MM.1S (cell line): ENCODE measurements around the gene GTPBP6.
A peak's percentile ranks its signal among the peaks of the same experiment; 100 is the strongest.
"Not testable (repeated sequence)": the region's sequence is repeated elsewhere in the genome, so short reads cannot be mapped to it uniquely, and the experiment has no call there.

Experiments used
- DNase-seq: peaks from one replicate; pipeline ENCODE4 v3.0.0-alpha.2; 2015
- H2AFZ ChIP-seq: fragments of 300-600 bp; sonication (generic); 2 replicates; pipeline ENCODE4 v1.6.0; 2016; ENCODE audit warnings: antibody characterized with exemption, low read length
- H3F3A ChIP-seq: fragments of 300-600 bp; sonication (generic); 2 replicates; pipeline ENCODE4 v1.6.1; 2016; ENCODE audit warnings: mild to moderate bottlenecking, antibody characterized with exemption, low read length, moderate library complexity, mixed read lengths; ENCODE audit not compliant: insufficient read depth
- H3K27ac ChIP-seq: fragments of 300-600 bp; sonication (generic); 2 replicates; pipeline ENCODE4 v1.5.1; 2016; ENCODE audit warnings: mild to moderate bottlenecking, low read length
- H3K27me3 ChIP-seq: fragments of 300-600 bp; sonication (generic); replicated peaks from 2 replicates; pipeline ENCODE4 v1.6.0; 2016; ENCODE audit warnings: low read length; ENCODE audit not compliant: insufficient read depth
- H3K36me3 ChIP-seq: fragments of 300-600 bp; sonication (generic); replicated peaks from 2 replicates; pipeline ENCODE4 v1.6.1; 2016; ENCODE audit warnings: mild to moderate bottlenecking, low read length, mixed read lengths; ENCODE audit not compliant: insufficient read depth
- H3K4me1 ChIP-seq: fragments of 300-600 bp; sonication (generic); 2 replicates; pipeline ENCODE4 v1.6.1; 2016; ENCODE audit warnings: low read length, mixed read lengths
- H3K4me2 ChIP-seq: fragments of 300-600 bp; sonication (generic); 2 replicates; pipeline ENCODE4 v1.6.0; 2016; ENCODE audit warnings: low read depth, low read length
- H3K4me3 ChIP-seq: fragments of 300-600 bp; sonication (generic); 2 replicates; pipeline ENCODE4 v1.5.1; 2016; ENCODE audit warnings: low read length, mixed read lengths
- H3K79me2 ChIP-seq: fragments of 300-600 bp; sonication (generic); 2 replicates; pipeline ENCODE4 v1.6.1; 2016; ENCODE audit warnings: mixed run types, low read length, mixed read lengths
- H3K9ac ChIP-seq: fragments of 300-600 bp; sonication (generic); 2 replicates; pipeline ENCODE4 v1.6.1; 2016; ENCODE audit warnings: low read length, mixed read lengths
- H3K9me2 ChIP-seq: fragments of 300-600 bp; sonication (generic); replicated peaks from 2 replicates; pipeline ENCODE4 v1.6.1; 2016; ENCODE audit warnings: mild to moderate bottlenecking, low read length, mixed read lengths; ENCODE audit not compliant: insufficient read depth
- H3K9me3 ChIP-seq: fragments of 300-600 bp; sonication (generic); replicated peaks from 2 replicates; pipeline ENCODE4 v1.6.1; 2016; ENCODE audit warnings: mild to moderate bottlenecking, low read length, mixed read lengths; ENCODE audit not compliant: insufficient read depth
- H4K20me1 ChIP-seq: fragments of 300-600 bp; sonication (generic); 2 replicates; pipeline ENCODE4 v1.6.1; 2016; ENCODE audit warnings: mild to moderate bottlenecking, low read length, moderate library complexity, mixed read lengths; ENCODE audit not compliant: insufficient read depth
- EZH2 ChIP-seq: fragments of 300-600 bp; sonication (generic); optimal IDR thresholded peaks from 2 replicates; pipeline ENCODE3; 2017; ENCODE audit warnings: low read depth, mild to moderate bottlenecking, antibody characterized with exemption, low read length, mixed read lengths
- EZH2phosphoT487 ChIP-seq: fragments of 300-600 bp; sonication (generic); IDR thresholded peaks from 2 replicates; pipeline ENCODE4 v1.6.1; 2018; ENCODE audit warnings: antibody characterized with exemption, low read length
- TF ChIP-seq, protein P1 (sequence below): fragments of 300-600 bp; sonication (generic); IDR thresholded peaks from 2 replicates; pipeline ENCODE4 v1.5.1; 2016; ENCODE audit warnings: antibody characterized with exemption, low read length, mixed read lengths

GTPBP6 gene

DNA sequence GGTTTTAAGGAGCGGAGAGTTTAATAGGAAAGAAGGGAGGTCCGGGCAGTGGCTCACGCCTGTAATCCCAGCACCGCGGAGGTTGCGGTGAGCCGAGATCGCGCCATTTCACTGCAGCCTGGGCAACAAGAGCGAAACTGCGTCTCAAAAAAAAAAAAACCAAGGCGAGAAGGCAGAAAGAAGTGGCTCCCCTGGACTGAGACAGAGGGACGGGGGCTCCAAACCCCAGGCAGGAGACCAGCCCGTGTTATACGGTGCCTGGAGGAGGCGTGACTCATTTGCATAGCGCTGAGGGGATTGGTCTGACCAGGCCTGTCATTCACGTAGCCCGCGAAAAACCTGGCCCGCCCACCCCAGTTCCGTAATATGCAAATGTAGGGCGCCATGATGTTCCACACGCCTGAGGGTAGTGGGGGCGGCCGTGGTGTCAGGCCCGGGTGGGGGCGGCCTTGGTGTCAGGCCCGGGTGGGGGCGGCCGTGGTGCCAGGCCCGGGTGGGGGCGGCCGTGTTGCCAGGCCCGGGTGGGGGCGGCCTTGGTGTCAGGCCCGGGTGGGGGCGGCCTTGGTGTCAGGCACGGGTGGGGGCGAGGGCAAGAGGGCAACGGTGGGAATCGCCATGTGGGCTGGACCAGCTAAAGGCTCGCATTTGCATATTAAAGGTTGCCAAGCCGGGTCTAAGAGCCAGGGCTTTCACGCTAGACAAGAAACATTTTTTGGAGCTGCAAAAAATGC lies 35.3 kb downstream of the GTPBP6 start:
- Histone ChIP-seq H3K9ac (peak overlapping the region; percentile 40; the same call in 1 of the 2 replicates), H4K20me1 (no peaks in the 10 kb centered on the region), H3K36me3 (no peaks in the 10 kb centered on the region), H3K4me3 (peak overlapping the region; percentile 44; the same call in 1 of the 2 replicates), H3K27me3 (no peaks in the 10 kb centered on the region), H3K9me3 (no peaks in the 10 kb centered on the region), H3K9me2 (no peaks in the 10 kb centered on the region), H3K4me1 (no peaks in the 10 kb centered on the region), H3F3A (no peaks in the 10 kb centered on the region), H3K27ac (peak overlapping the region; percentile 63; the same call in 1 of the 2 replicates), H3K79me2 (peaks cover 5% of the 10 kb centered on the region; the same call in 1 of the 2 replicates), H2AFZ (no peak overlapping the region), H3K4me2 (0 out of 2 replicates have a peak overlapping the region, but pooled peaks have one; percentile 41)
- TF ChIP-seq, protein P1, sequence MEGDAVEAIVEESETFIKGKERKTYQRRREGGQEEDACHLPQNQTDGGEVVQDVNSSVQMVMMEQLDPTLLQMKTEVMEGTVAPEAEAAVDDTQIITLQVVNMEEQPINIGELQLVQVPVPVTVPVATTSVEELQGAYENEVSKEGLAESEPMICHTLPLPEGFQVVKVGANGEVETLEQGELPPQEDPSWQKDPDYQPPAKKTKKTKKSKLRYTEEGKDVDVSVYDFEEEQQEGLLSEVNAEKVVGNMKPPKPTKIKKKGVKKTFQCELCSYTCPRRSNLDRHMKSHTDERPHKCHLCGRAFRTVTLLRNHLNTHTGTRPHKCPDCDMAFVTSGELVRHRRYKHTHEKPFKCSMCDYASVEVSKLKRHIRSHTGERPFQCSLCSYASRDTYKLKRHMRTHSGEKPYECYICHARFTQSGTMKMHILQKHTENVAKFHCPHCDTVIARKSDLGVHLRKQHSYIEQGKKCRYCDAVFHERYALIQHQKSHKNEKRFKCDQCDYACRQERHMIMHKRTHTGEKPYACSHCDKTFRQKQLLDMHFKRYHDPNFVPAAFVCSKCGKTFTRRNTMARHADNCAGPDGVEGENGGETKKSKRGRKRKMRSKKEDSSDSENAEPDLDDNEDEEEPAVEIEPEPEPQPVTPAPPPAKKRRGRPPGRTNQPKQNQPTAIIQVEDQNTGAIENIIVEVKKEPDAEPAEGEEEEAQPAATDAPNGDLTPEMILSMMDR, result no peak
- no peak for TF ChIP-seq EZH2
- no peak for TF ChIP-seq EZH2phosphoT487
- peak; percentile 88 for DNase-seq

GRCh38 chrX:282000-282681 lies 36.5 kb downstream of the GTPBP6 start:
- not testable (repeated sequence) for H3K9me2 ChIP-seq, H3K4me1 ChIP-seq, H3K79me2 ChIP-seq, DNase-seq, H3K27me3 ChIP-seq, H2AFZ ChIP-seq, H3F3A ChIP-seq, H3K36me3 ChIP-seq, H3K9me3 ChIP-seq, H4K20me1 ChIP-seq, H3K27ac ChIP-seq
- Histone ChIP-seq H3K4me3 (peak overlapping the region; percentile 63), H3K9ac (peak overlapping the region; percentile 46; the same call in 1 of the 2 replicates), H3K4me2 (peak overlapping the region; percentile 57; the same call in 1 of the 2 replicates)

GRCh38 chrX:281166-281999 lies 37.2 kb downstream of the GTPBP6 start, which contains the start of gene PLCXD1:
Gene PLCXD1, plus strand, starts transcription at chrX:281381. Its CDS starts 2,807 bp downstream, at chrX:284188.
- TF ChIP-seq EZH2, result no peak
- TF ChIP-seq, protein P1, result no peak
- no peak for TF ChIP-seq EZH2phosphoT487
- Histone ChIP-seq H3K27me3 (no peaks in the 10 kb centered on the region), H3K4me2 (peak within 1 kb of the TSS; percentile 57), H2AFZ (no peak within 1 kb of the TSS), H3K4me1 (no peaks in the 10 kb centered on the region), H3K9me3 (no peaks in the 10 kb centered on the region), H3K9ac (peak within 1 kb of the TSS; percentile 46; the same call in 1 of the 2 replicates), H3K36me3 (no peaks in the 10 kb centered on the region), H3K4me3 (peak within 1 kb of the TSS; percentile 63), H3K27ac (peak within 1 kb of the TSS; percentile 39; the same call in 1 of the 2 replicates), H4K20me1 (no peaks in the 10 kb centered on the region), H3F3A (no peaks in the 10 kb centered on the region), H3K79me2 (peaks cover 2% of the 10 kb centered on the region; the same call in 1 of the 2 replicates), H3K9me2 (no peaks in the 10 kb centered on the region)
- DNase-seq, result peak; percentile 21

DNA sequence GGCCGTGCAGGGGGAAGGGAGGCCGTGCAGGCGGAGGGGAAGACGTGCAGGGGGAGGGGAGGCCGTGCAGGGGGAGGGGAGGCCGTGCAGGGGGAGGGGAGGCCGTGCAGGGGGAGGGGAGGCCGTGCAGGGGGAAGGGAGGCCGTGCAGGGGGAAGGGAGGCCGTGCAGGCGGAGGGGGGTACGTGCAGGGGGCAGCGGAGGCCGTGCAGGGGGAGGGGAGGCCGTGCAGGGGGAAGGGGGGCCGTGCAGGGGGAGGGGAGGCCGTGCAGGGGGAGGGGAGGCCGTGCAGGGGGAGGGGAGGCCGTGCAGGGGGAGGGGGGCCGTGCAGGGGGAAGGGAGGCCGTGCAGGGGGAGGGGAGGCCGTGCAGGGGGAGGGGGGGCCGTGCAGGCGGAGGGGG lies 37.9 kb downstream of the GTPBP6 start:
- H3K79me2 ChIP-seq, H3K9me2 ChIP-seq, H3K27ac ChIP-seq, H4K20me1 ChIP-seq, H3K9me3 ChIP-seq, H3K36me3 ChIP-seq, H3K4me1 ChIP-seq, DNase-seq, H3K27me3 ChIP-seq, H3K9ac ChIP-seq, H3K4me3 ChIP-seq, H3F3A ChIP-seq, H3K4me2 ChIP-seq, H2AFZ ChIP-seq: not testable (repeated sequence)

DNA sequence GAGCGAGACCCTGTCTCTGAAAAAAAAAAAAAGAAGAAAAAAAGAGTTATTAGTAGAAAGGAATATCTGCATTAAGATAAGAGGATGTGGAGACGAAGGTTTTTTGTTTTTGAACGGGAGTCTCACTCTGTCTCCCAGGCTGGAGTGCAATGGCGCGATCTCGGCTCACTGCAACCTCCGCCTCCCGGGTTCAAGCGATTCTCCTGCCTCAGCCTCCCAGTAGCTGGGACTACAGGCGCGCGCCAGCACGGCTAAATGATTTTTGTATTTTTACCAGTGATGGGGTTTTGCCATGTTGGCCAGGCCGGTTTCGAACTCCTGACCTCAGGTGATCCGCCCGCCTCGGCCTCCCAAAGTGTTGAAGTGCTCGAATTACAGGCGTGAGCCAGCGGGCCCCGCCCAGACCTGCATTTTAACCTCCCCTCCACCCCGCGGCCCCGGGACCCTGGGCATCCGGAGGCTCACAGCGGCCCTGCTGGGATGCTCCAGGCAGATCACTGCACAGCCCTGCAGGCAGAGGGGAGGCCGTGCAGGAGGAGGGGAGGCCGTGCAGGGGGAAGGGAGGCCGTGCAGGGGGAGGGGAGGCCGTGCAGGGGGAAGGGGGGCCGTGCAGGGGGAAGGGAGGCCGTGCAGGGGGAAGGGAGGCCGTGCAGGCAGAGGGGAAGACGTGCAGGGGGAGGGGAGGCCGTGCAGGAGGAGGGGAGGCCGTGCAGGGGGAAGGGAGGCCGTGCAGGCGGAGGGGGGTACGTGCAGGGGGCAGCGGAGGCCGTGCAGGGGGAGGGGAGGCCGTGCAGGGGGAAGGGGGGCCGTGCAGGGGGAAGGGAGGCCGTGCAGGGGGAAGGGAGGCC lies 38.6 kb downstream of the GTPBP6 start:
- not testable (repeated sequence) for H2AFZ ChIP-seq, H3K9ac ChIP-seq, H3K27me3 ChIP-seq, H3K9me2 ChIP-seq, H3K4me1 ChIP-seq, DNase-seq, H3K36me3 ChIP-seq, H4K20me1 ChIP-seq, H3K4me2 ChIP-seq, H3K27ac ChIP-seq, H3K9me3 ChIP-seq, H3F3A ChIP-seq, H3K4me3 ChIP-seq, H3K79me2 ChIP-seq
